OCI-LY3 (cell line): ENCODE measurements around the gene CACNA2D3.

Source experiments
- H2AFZ ChIP-seq: fragments of 200-600, 300-600 bp; shearing (Covaris generic); 2 replicates; pipeline ENCODE4 v1.6.0; 2014; ENCODE audit warnings: antibody characterized with exemption, low read depth, low read length
- H3K27ac ChIP-seq: fragments of 200-600, 300-600 bp; sonication (generic); 2 replicates; pipeline ENCODE4 v1.5.1; 2014; ENCODE audit warnings: mild to moderate bottlenecking, low read length, moderate library complexity, mixed read lengths
- H3K27me3 ChIP-seq: fragments of 200-600, 300-600 bp; sonication (generic); 2 replicates; pipeline ENCODE4 v1.6.1; 2014; ENCODE audit warnings: low read depth, low read length, mixed read lengths
- H3K36me3 ChIP-seq: fragments of 200-600, 300-600 bp; sonication (generic); replicated peaks from 2 replicates; pipeline ENCODE3; 2014; ENCODE audit warnings: low read depth, low read length, mixed read lengths
- H3K4me1 ChIP-seq: fragments of 300-600, 200-600 bp; sonication (generic); 2 replicates; pipeline ENCODE4 v1.6.1; 2014; ENCODE audit warnings: low read length, mixed read lengths
- H3K4me2 ChIP-seq: fragments of 200-600, 300-600 bp; sonication (generic); 2 replicates; pipeline ENCODE4 v1.6.1; 2014; ENCODE audit warnings: low read length, mixed read lengths
- H3K4me3 ChIP-seq: fragments of 300-600, 200-600 bp; sonication (generic); 2 replicates; pipeline ENCODE4 v1.5.1; 2014; ENCODE audit warnings: antibody characterized with exemption, mild to moderate bottlenecking, low read length, moderate library complexity
- H3K79me2 ChIP-seq: fragments of 300-600, 200-600 bp; shearing (Covaris generic); 2 replicates; pipeline ENCODE4 v1.6.1; 2014; ENCODE audit warnings: mild to moderate bottlenecking, low read length, mixed read lengths
- H3K9ac ChIP-seq: fragments of 300-600, 200-600 bp; shearing (Covaris generic); 2 replicates; pipeline ENCODE4 v1.6.0; 2014; ENCODE audit warnings: mild to moderate bottlenecking, low read length, moderate library complexity
- H3K9me3 ChIP-seq: fragments of 200-600, 300-600 bp; shearing (Covaris generic); 2 replicates; pipeline ENCODE4 v1.6.1; 2014; ENCODE audit warnings: low read length, mixed read lengths; ENCODE audit not compliant: insufficient read depth
- H4K20me1 ChIP-seq: fragments of 200-600, 300-600 bp; sonication (generic); 2 replicates; pipeline ENCODE4 v1.6.1; 2016; ENCODE audit warnings: low read length, mixed read lengths; ENCODE audit not compliant: insufficient read depth
- CTCF ChIP-seq: fragments of 200-600, 300-600 bp; sonication (generic); IDR thresholded peaks from 2 replicates; pipeline ENCODE4 v1.5.1; 2014; ENCODE audit warnings: antibody characterized with exemption, low read length, low read depth
- EZH2phosphoT487 ChIP-seq: fragments of 200-600 bp; shearing (Covaris generic); IDR thresholded peaks from 2 replicates; pipeline ENCODE4 v1.6.1; 2018; ENCODE audit warnings: antibody characterized with exemption, mixed run types, low read depth

CACNA2D3 gene

GRCh38 chr3:55059027-55059629, 936.8 kb downstream of the CACNA2D3 start:
- H3K9me3 ChIP-seq = no peaks in the 10 kb centered on the region
- no peaks in the 10 kb centered on the region for H3K36me3 ChIP-seq
- H3K4me2 ChIP-seq = no peak overlapping the region
- no peak overlapping the region for H2AFZ ChIP-seq
- TF ChIP-seq EZH2phosphoT487 = no peak
- TF ChIP-seq CTCF = no peak
- no peak overlapping the region for H3K4me3 ChIP-seq
- H3K27me3 ChIP-seq = peaks cover 3% of the 10 kb centered on the region; the same call in 1 of the 2 replicates
- no peaks in the 10 kb centered on the region for H3K79me2 ChIP-seq
- H3K27ac ChIP-seq = no peak overlapping the region
- H4K20me1 ChIP-seq = 0 out of 2 replicates have a peak, but pooled peaks cover 5% of the 10 kb centered on the region
- no peaks in the 10 kb centered on the region for H3K4me1 ChIP-seq
- H3K9ac ChIP-seq = no peak overlapping the region

- no peaks in the 10 kb centered on the region for H3K36me3 ChIP-seq
Measured at GRCh38 chr3:55060896-55061719, 938.8 kb downstream of the CACNA2D3 start.

GRCh38 chr3:55061720-55062034, 939.3 kb downstream of the CACNA2D3 start:
- Histone ChIP-seq H2AFZ (no peak overlapping the region), H3K9ac (no peak overlapping the region), H3K36me3 (no peaks in the 10 kb centered on the region), H3K27me3 (peaks cover 3% of the 10 kb centered on the region; the same call in 1 of the 2 replicates), H4K20me1 (0 out of 2 replicates have a peak, but pooled peaks cover 5% of the 10 kb centered on the region), H3K4me1 (no peaks in the 10 kb centered on the region), H3K4me3 (no peak overlapping the region), H3K9me3 (no peaks in the 10 kb centered on the region), H3K79me2 (no peaks in the 10 kb centered on the region), H3K27ac (no peak overlapping the region), H3K4me2 (no peak overlapping the region)
- TF ChIP-seq EZH2phosphoT487 = no peak
- no peak for TF ChIP-seq CTCF

More at GRCh38 chr3:55060896-55061719, 938.8 kb downstream of the CACNA2D3 start:
- Histone ChIP-seq H3K9ac (no peak overlapping the region), H3K9me3 (no peaks in the 10 kb centered on the region), H3K4me3 (no peak overlapping the region), H3K27me3 (peaks cover 3% of the 10 kb centered on the region; the same call in 1 of the 2 replicates), H3K27ac (no peak overlapping the region), H2AFZ (no peak overlapping the region), H3K79me2 (no peaks in the 10 kb centered on the region), H3K4me1 (no peaks in the 10 kb centered on the region), H3K4me2 (no peak overlapping the region), H4K20me1 (0 out of 2 replicates have a peak, but pooled peaks cover 5% of the 10 kb centered on the region)
- no peak for TF ChIP-seq EZH2phosphoT487

- H3K9me3 ChIP-seq = no peaks in the 10 kb centered on the region
- H2AFZ ChIP-seq = no peak overlapping the region
- no peaks in the 10 kb centered on the region for H3K79me2 ChIP-seq
- H3K36me3 ChIP-seq = no peaks in the 10 kb centered on the region
- H3K4me3 ChIP-seq = no peak overlapping the region
- no peak overlapping the region for H3K9ac ChIP-seq
- H3K27me3 ChIP-seq = peaks cover 3% of the 10 kb centered on the region; the same call in 1 of the 2 replicates
- H4K20me1 ChIP-seq = 0 out of 2 replicates have a peak, but pooled peaks cover 5% of the 10 kb centered on the region
- no peak overlapping the region for H3K4me2 ChIP-seq
- no peak for TF ChIP-seq CTCF
- no peak for TF ChIP-seq EZH2phosphoT487
- no peaks in the 10 kb centered on the region for H3K4me1 ChIP-seq
- no peak overlapping the region for H3K27ac ChIP-seq
Measured at GRCh38 chr3:55064164-55064563, 941.8 kb downstream of the CACNA2D3 start.
